ENCODE results near the gene KRT12. TPM values are rescaled to one million over a fixed set of nuclear protein-coding genes. Genes with fewer than 3 reads are reported as not detected.

Gene KRT12
- total RNA-seq, 1 donor from 2014 or later = not detected

GRCh38 chr17:40824015-40824832, 42.8 kb downstream of the KRT12 start:
- no peak for DNase-seq (ENCODE audit: low read depth)
- TF ChIP-seq CTCF (conservative IDR thresholded peaks at IDR 0.05; ENCODE audit: low read depth, low read length) = no peak
- H3K4me3 ChIP-seq (ENCODE audit: low read depth, low read length) = no peak overlapping the region

- TF ChIP-seq CTCF (conservative IDR thresholded peaks at IDR 0.05; ENCODE audit: low read depth, low read length) = no peak
- no peak within 1 kb of the TSS for H3K4me3 ChIP-seq (ENCODE audit: low read depth, low read length)
- DNase-seq (ENCODE audit: low read depth) = no peak
Measured at GRCh38 chr17:40822132-40822812, 44.8 kb downstream of the KRT12 start, which contains the start of gene KRT10. TSS of gene KRT10 (minus strand) at chr17:40822614. CDS start at chr17:40822585, 29 bp downstream.

GRCh38 chr17:40821536-40821935, 45.5 kb downstream of the KRT12 start:
- H3K4me3 ChIP-seq (ENCODE audit: low read depth, low read length) = no peak overlapping the region
- TF ChIP-seq CTCF (conservative IDR thresholded peaks at IDR 0.05; ENCODE audit: low read depth, low read length) = no peak
- no peak for DNase-seq (ENCODE audit: low read depth)

GRCh38 chr17:40820228-40820838, 46.7 kb downstream of the KRT12 start:
- TF ChIP-seq CTCF (conservative IDR thresholded peaks at IDR 0.05; ENCODE audit: low read depth, low read length) = no peak
- H3K4me3 ChIP-seq (ENCODE audit: low read depth, low read length) = peak overlapping the region; percentile 69
- no peak for DNase-seq (ENCODE audit: low read depth)

DNA sequence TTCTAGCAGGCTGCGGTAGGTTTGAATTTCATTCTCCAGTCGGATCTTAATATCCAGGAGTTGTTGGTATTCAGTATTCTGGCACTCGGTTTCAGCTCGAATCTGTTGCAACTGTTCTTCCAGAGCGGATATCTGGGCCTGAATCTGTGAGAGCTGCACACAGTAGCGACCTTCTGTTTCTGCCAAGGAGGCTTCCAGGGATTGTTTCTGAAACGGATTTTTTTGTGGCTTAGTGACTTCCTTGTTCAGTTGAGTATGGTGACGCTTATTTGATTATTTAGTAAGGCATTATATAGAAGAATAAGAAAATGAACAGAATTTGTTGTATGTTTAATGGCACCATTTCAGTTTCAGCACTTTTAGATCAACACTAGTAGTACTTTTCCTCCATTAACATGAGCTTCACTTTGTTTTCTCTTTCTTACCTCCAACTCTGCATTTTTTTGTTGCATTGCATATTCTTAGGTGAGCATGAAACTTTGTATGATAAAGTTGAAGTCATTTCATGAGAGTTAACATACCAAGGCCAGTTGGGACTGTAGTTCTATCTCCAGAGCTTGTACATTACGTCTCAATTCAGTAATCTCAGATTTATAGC, 47.4 kb downstream of the KRT12 start:
- no peak for DNase-seq (ENCODE audit: low read depth)
- peak overlapping the region; percentile 69 for H3K4me3 ChIP-seq (ENCODE audit: low read depth, low read length)
- no peak for TF ChIP-seq CTCF (conservative IDR thresholded peaks at IDR 0.05; ENCODE audit: low read depth, low read length)

DNA sequence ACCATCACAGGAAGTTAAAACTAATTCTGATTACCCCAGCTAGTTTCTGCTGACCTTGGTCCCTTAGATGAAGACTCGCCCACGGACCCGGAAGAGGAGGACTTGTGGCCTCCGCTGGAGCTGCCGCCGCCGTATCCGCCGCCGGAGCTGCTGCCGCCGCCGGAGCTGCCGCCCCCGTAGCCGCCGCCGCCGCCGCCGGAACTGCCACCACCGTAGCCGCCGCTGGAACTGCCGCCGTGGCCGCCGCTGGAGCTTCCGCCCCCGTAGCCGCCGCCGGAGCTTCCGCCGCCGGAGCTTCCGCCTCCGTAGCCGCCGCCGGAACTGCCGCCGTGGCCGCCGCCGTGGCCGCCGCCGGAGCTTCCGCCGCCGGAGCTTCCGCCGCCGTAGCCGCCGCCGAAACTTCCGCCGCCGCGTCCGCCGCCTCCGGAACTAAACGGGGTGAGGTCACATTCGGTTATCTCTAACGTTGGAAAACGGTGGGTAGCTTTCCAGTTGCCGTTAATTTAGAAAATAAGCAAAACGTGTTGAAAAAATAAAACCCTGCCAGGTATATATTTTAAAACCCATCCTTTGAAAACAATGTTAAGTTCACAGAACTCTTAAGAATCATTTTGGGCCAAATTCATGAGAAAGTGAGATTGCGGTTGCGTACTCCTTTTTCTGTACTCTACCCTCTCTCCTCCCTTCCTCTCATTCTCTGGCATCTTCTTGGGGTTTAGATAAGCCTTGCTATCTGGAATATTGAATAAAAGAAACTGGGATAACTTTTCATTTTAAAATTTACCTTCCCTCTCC, 48.1 kb downstream of the KRT12 start:
- DNase-seq (ENCODE audit: low read depth) = no peak
- peak overlapping the region; percentile 69 for H3K4me3 ChIP-seq (ENCODE audit: low read depth, low read length)
- TF ChIP-seq CTCF (conservative IDR thresholded peaks at IDR 0.05; ENCODE audit: low read depth, low read length) = no peak
